ENCODE measurements around the gene STRIP1. TPM values are rescaled to one million over a fixed set of nuclear protein-coding genes. Genes with fewer than 3 reads are reported as not detected.

The STRIP1 gene
- total RNA-seq, 1 donor from 2014 or later, result 20.0 TPM

DNA sequence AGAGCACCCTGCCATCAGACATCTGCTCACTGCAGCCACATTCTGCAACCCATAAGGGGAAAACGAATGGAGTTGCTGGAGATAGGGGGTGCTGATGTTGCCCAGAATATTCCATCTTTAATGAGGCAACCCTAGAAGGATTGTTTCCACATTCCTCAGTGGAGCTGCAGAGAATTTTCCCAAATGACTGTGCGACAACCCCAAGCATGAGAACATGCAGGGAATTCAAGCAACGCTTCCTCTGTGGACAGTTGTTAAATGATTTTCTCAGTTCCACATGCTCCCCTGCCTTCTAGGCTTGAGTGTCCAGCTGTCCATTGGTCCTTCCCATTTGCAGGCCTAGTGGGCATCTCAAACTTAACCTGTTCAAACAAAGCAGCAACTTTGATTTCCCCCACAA is 57.4 kb downstream of the STRIP1 start:
- no peak for DNase-seq (ENCODE audit: low spot score in 2 of 2)
- intact Hi-C loops (cut with DNase I), result no loop called here
- Histone ChIP-seq H3K36me3 (no peaks in the 10 kb centered on the region), H3K27me3 (no peaks in the 10 kb centered on the region), H3K4me3 (no peak overlapping the region), H3K9me3 (no peaks in the 10 kb centered on the region), H3K27ac (no peak overlapping the region), H3K4me1 (no peaks in the 10 kb centered on the region)
- TF ChIP-seq, protein P1, sequence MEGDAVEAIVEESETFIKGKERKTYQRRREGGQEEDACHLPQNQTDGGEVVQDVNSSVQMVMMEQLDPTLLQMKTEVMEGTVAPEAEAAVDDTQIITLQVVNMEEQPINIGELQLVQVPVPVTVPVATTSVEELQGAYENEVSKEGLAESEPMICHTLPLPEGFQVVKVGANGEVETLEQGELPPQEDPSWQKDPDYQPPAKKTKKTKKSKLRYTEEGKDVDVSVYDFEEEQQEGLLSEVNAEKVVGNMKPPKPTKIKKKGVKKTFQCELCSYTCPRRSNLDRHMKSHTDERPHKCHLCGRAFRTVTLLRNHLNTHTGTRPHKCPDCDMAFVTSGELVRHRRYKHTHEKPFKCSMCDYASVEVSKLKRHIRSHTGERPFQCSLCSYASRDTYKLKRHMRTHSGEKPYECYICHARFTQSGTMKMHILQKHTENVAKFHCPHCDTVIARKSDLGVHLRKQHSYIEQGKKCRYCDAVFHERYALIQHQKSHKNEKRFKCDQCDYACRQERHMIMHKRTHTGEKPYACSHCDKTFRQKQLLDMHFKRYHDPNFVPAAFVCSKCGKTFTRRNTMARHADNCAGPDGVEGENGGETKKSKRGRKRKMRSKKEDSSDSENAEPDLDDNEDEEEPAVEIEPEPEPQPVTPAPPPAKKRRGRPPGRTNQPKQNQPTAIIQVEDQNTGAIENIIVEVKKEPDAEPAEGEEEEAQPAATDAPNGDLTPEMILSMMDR (IDR thresholded peaks at IDR 0.05), result no peak

DNA sequence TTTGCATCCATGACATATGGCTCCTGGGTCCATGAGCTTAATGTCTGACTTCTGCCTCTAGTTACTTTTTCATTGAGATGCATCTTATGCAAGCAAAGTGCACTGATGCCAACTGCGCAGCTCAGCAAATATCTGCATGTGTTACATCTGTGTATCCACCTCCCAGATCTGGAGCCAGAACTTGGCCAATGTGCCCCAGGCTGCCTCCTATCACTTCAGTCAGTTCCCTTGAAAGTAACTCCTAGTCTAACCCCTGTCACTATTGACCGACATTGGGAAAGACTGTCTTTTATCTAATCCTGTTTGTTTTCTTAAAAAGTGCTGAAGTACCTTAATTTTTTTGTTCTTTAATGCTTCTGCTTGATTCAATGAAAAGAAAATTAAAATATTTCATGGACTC is 58.6 kb downstream of the STRIP1 start:
- TF ChIP-seq, protein P1 (IDR thresholded peaks at IDR 0.05), result no peak
- Histone ChIP-seq H3K36me3 (no peaks in the 10 kb centered on the region), H3K27ac (no peak overlapping the region), H3K9me3 (no peaks in the 10 kb centered on the region), H3K27me3 (no peaks in the 10 kb centered on the region), H3K4me1 (no peaks in the 10 kb centered on the region), H3K4me3 (no peak overlapping the region)
- DNase-seq (ENCODE audit: low spot score in 2 of 2), result no peak
- intact Hi-C loops (cut with DNase I), result no loop called here

- Histone ChIP-seq H3K4me1 (no peaks in the 10 kb centered on the region), H3K9me3 (no peaks in the 10 kb centered on the region), H3K36me3 (no peaks in the 10 kb centered on the region), H3K27ac (no peak overlapping the region), H3K4me3 (no peak overlapping the region), H3K27me3 (no peaks in the 10 kb centered on the region)
- TF ChIP-seq, protein P1 (IDR thresholded peaks at IDR 0.05), result no peak
- no peak for DNase-seq (ENCODE audit: low spot score in 2 of 2)
- intact Hi-C loops (cut with DNase I), result no loop called here
Observed at GRCh38 chr1:110094931-110095654, 60.7 kb downstream of the STRIP1 start.

DNA sequence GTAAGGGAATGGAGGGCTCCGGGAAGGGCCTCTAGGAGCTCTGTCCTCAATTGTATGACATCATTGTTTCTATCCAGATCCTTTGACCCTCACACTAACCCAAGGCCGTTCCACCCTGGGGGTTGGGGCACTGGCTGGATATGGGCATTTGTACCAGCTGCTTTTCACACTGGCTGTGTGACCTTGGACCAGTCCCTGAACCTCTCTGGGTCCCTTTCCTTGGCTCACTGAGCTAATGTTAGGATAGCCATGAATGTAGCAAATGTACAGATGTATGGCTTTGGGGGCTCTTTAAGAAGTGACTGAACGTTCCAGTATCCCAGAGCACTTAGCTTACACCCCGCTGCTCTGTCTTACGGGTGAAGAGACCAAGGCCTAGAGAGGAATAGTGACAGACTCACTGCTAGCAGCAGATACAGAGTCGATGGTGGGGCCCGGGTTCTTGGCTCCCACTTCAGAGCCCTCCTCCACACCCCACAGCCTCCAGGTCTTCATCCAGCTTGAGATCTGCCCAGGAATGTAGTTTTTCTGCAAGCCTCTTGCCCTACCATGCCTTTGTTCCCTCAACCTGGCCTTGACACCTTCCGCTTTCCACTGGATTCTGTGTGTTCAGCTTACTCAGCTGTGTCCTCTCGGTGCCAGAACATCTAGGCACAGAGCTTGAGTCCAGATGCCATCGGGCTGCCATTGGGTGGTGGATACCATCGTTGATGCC is 63.2 kb downstream of the STRIP1 start:
- H3K4me3 ChIP-seq, result no peak overlapping the region
- no peak overlapping the region for H3K27ac ChIP-seq
- H3K4me1 ChIP-seq, result no peaks in the 10 kb centered on the region
- H3K27me3 ChIP-seq, result no peaks in the 10 kb centered on the region
- H3K9me3 ChIP-seq, result no peaks in the 10 kb centered on the region
- no peak for DNase-seq (ENCODE audit: low spot score in 2 of 2)
- TF ChIP-seq, protein P1 (IDR thresholded peaks at IDR 0.05), result no peak
- no peaks in the 10 kb centered on the region for H3K36me3 ChIP-seq
- intact Hi-C loops (cut with DNase I), result no loop called here

DNA sequence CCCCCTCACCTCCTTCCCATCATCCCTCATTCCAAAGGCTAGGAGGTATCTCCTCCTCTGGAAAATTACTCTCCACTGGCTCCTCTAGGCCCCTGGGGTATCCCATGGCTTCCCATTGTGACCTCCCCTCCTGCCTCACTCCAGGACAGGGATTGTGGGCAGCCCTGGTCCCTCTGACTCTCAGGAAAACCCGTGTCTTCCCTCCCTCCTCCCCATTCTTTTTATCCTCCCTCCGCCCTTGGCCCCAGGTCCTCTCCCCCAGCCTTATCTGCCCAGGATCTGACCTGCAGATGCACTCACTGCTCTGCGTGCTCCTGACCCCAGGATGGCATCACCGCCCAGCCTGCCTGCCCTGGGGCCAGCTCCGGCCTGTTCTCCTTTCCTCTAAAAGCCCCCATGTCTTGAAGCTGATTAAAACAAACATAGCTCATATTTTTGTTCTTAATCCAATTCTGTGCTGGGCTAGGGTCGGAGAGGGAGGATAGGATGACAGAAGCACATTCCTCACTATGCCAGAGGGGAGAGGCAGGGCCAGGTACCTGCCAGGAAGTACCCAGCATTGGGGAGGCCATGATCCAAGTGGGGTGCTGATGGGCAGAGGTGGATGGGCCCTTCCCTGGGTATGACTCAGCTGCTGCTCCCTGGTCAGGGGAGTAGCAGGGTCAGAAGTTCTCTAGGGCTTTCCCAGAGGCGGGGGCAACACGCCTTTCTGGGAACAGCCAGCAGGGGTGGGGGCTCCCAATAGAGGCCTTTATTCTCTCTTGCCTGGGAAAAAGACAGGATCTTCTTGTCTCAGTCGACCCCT is 64.0 kb downstream of the STRIP1 start:
- H3K4me3 ChIP-seq, result no peak overlapping the region
- no peaks in the 10 kb centered on the region for H3K27me3 ChIP-seq
- H3K27ac ChIP-seq, result no peak overlapping the region
- TF ChIP-seq, protein P1 (IDR thresholded peaks at IDR 0.05), result no peak
- H3K36me3 ChIP-seq, result no peaks in the 10 kb centered on the region
- intact Hi-C loops (cut with DNase I), result no loop called here
- no peak for DNase-seq (ENCODE audit: low spot score in 2 of 2)
- H3K9me3 ChIP-seq, result no peaks in the 10 kb centered on the region
- H3K4me1 ChIP-seq, result no peaks in the 10 kb centered on the region

Data from ascending aorta (tissue), 2 donors.